Endothelial cell of umbilical vein (primary cell): Measurements from ENCODE around the gene KCP. TPM values are rescaled to one million over a fixed set of nuclear protein-coding genes. Genes with fewer than 3 reads are reported as not detected.

Experiments
- BruUV-seq: library from RNA; stranded (reverse); fragments of 400-500 nt; replicated peaks from 2 replicates; lab custom pipeline; 2021; lab: Mats Ljungman, UMichigan
- CTCF ChIA-PET: fragments of 300-600, 350-600 bp; sonication (Branson Sonifier 250); formaldehyde crosslinking; loops from one replicate; lab custom pipeline; 2021; ENCODE audit warnings: antibody characterized with exemption, inconsistent platforms; lab: Charles Lee
- POLR2A ChIA-PET: fragments of 300-600, 350-600 bp; sonication (Branson Sonifier 250); formaldehyde crosslinking; loops from one replicate; lab custom pipeline; 2021; ENCODE audit warnings: antibody characterized with exemption, inconsistent platforms; lab: Charles Lee
- DNase-seq: peaks from one replicate; pipeline ENCODE4 v3.0.0-alpha.2; 2011; ENCODE audit warnings: low read depth, low spot score
- FAIRE-seq: peaks from 2 replicates; lab custom pipeline; 2011; peaks lifted over from hg19 to GRCh38; lab: Jason Lieb, UNC
- H2AFZ ChIP-seq: 2 replicates; pipeline ENCODE4 v1.6.0; 2012; ENCODE audit warnings: low read depth, low read length, control low read depth, inconsistent platforms
- H3K27ac ChIP-seq: 2 replicates; pipeline ENCODE4 v1.5.1; 2011; ENCODE audit warnings: low read depth, mild to moderate bottlenecking, control low read depth, low read length, moderate library complexity; ENCODE audit not compliant: insufficient read depth
- H3K27me3 ChIP-seq, 2 experiments: 2 replicates each; pipeline versions ENCODE4 v1.6.0 to v1.6.1; 2011; ENCODE audit warnings: low read length in 2 of 2, mixed read lengths in 1 of 2; ENCODE audit not compliant: control insufficient read depth in 2 of 2, insufficient read depth in 2 of 2
- H3K36me3 ChIP-seq, 2 experiments: 2 replicates in 1 of 2; 3 replicates in 1 of 2; pipeline ENCODE4 v1.5.1; 2011; ENCODE audit warnings: low read length in 2 of 2, mild to moderate bottlenecking in 1 of 2, moderate library complexity in 1 of 2; ENCODE audit not compliant: control insufficient read depth in 2 of 2, insufficient read depth in 2 of 2; ENCODE audit errors: extremely low read depth in 1 of 2
- H3K4me1 ChIP-seq: 3 replicates; pipeline ENCODE4 v1.5.1; 2011; ENCODE audit warnings: mild to moderate bottlenecking, low read length; ENCODE audit not compliant: control insufficient read depth, insufficient read depth; ENCODE audit errors: extremely low read depth
- H3K4me2 ChIP-seq: 2 replicates; pipeline ENCODE4 v1.6.1; 2011; ENCODE audit warnings: low read length, control low read depth, mixed read lengths; ENCODE audit not compliant: insufficient read depth
- H3K4me3 ChIP-seq, 3 experiments: fragments of 200-600 bp in 1 of 3; sonication (generic), shearing (Covaris generic) in 1 of 3; replicated peaks in 1 of 3; 2 replicates each; pipeline ENCODE4 v1.5.1; 2011 to 2016; ENCODE audit warnings: control low read depth in 3 of 3, low read length in 3 of 3, mild to moderate bottlenecking in 2 of 3, inconsistent platforms in 1 of 3, low read depth in 1 of 3, moderate library complexity in 1 of 3; ENCODE audit not compliant: insufficient read depth in 1 of 3
- H3K79me2 ChIP-seq: 2 replicates; pipeline ENCODE4 v1.6.0; 2012; ENCODE audit warnings: low read length, inconsistent platforms; ENCODE audit not compliant: control insufficient read depth, insufficient read depth
- H3K9ac ChIP-seq: replicated peaks from 2 replicates; pipeline ENCODE3; 2011; ENCODE audit warnings: low read length, control low read depth; ENCODE audit not compliant: insufficient read depth; ENCODE audit errors: extremely low read depth
- H3K9me1 ChIP-seq: replicated peaks from 3 replicates; pipeline ENCODE4 v1.6.0; 2011; ENCODE audit warnings: mild to moderate bottlenecking, low read length; ENCODE audit not compliant: control insufficient read depth, insufficient read depth; ENCODE audit errors: extremely low read depth
- H3K9me3 ChIP-seq: replicated peaks from 2 replicates; pipeline ENCODE4 v1.5.1; 2012; ENCODE audit warnings: low read length, inconsistent platforms; ENCODE audit not compliant: control insufficient read depth, insufficient read depth
- H4K20me1 ChIP-seq: replicated peaks from 2 replicates; pipeline ENCODE3; 2011; ENCODE audit warnings: mild to moderate bottlenecking, low read length; ENCODE audit not compliant: control insufficient read depth, insufficient read depth; ENCODE audit errors: extremely low read depth
- FOS ChIP-seq: IDR thresholded peaks from 2 replicates; pipeline ENCODE4 v1.6.1; 2011; ENCODE audit warnings: mild to moderate bottlenecking, low read length, moderate library complexity, borderline replicate concordance; ENCODE audit not compliant: insufficient read depth
- JUN ChIP-seq: IDR thresholded peaks from 2 replicates; pipeline ENCODE4 v1.6.1; 2011; ENCODE audit warnings: borderline replicate concordance, low read depth; ENCODE audit not compliant: insufficient read length, insufficient read depth
- MAX ChIP-seq: IDR thresholded peaks from 2 replicates; pipeline ENCODE4 v1.6.1; 2011; ENCODE audit not compliant: insufficient read depth, insufficient read length
- POLR2A ChIP-seq: IDR thresholded peaks from 2 replicates; pipeline ENCODE4 v1.6.1; 2012; ENCODE audit warnings: low read depth, mild to moderate bottlenecking, control low read depth, low read length
- POLR2AphosphoS5 ChIP-seq: IDR thresholded peaks from 2 replicates; pipeline ENCODE4 v1.6.1; 2012; ENCODE audit warnings: low read depth, mild to moderate bottlenecking, control low read depth, low read length, moderate library complexity; ENCODE audit not compliant: insufficient read depth
- dilution Hi-C: fragments of 300-500 bp; cut with MboI; formaldehyde crosslinking; loops from one replicate; pipeline ENCODE4 v1.15.0; 2019; ENCODE audit warnings: low sequenced_read_pairs; ENCODE audit not compliant: extremely low pct_ligation_motif_present
- intact Hi-C: fragments of 100-400 bp; cut with micrococcal nuclease; formaldehyde crosslinking; loops from one replicate; pipeline ENCODE4 v1.10.0; 2022
- polyA plus RNA-seq, 4 experiments: library from polyadenylated mRNA; depleted of rRNA in 3 of 4; stranded (reverse) in 3 of 4; unstranded in 1 of 4; fragments of >200 nt; gene quantifications; 2 replicates each; pipeline versions ENCODE4 v1.2.1 to v1.2.3, GENCODE V29; 2011 to 2012; ENCODE audit warnings: missing spikeins in 1 of 4
- total RNA-seq: library from RNA; stranded (reverse); gene quantifications from 2 replicates; pipeline ENCODE4 v1.2.3, GENCODE V29; 2021

KCP gene
- total and polyA plus RNA-seq, 2 donors (not counting 3 experiments of a cell fraction or from before 2014, with no cell fraction given): not detected

- intact Hi-C loops: no loop called here
These were observed 79.1 kb downstream of the KCP start for GRCh38 chr7:128831178-128831993.

GRCh38 chr7:128830231-128831177 is 80.0 kb downstream of the KCP start, which contains the start of gene FLNC:
Gene FLNC (plus strand): TSS chr7:128830406. CDS start chr7:128830638, 232 bp downstream.
- FAIRE-seq (peak; percentile 78), DNase-seq (peak; percentile 68)
- no peaks in the 10 kb centered on the region for H3K9me3 ChIP-seq
- intact Hi-C loops: no loop called here
- peak within 1 kb of the TSS; percentile 54 to 73 (median 69) for H3K4me3 ChIP-seq
- ChIA-PET CTCF (interaction anchor here (1.2 to 4.3 kb wide), 5 partner anchors 10 to 403 kb away, joined by 3 to 48 read pairs (median 4); partner anchors contain the start of gene ATP6V1F), POLR2A (interaction anchor here (1.3 kb wide), 1 partner anchor 91 kb away, joined by 7 read pairs; the partner anchor contains the start of gene CALU)
- peak within 1 kb of the TSS; percentile 79 for H3K4me2 ChIP-seq
- peaks cover 42% of the 10 kb centered on the region for H3K4me1 ChIP-seq
- H3K9ac ChIP-seq: peak within 1 kb of the TSS; percentile 69
- H2AFZ ChIP-seq: peak within 1 kb of the TSS; percentile 64
- no peaks in the 10 kb centered on the region for H3K27me3 ChIP-seq
- H3K9me1 ChIP-seq: no peaks in the 10 kb centered on the region
- TF ChIP-seq POLR2AphosphoS5 (peak; percentile 72), MAX (no peak), POLR2A (peak; percentile 23), FOS (no peak)
- BruUV-seq: TSS peak; percentile 98
- no peaks in the 10 kb centered on the region for H4K20me1 ChIP-seq
- peaks cover 0 to 6% of the 10 kb centered on the region in 2 experiments for H3K36me3 ChIP-seq
- peak within 1 kb of the TSS; percentile 49 for H3K27ac ChIP-seq
- peaks cover 29% of the 10 kb centered on the region for H3K79me2 ChIP-seq
- dilution Hi-C loops: no loop called here

More at GRCh38 chr7:128831178-128831993, 79.1 kb downstream of the KCP start:
- Histone ChIP-seq H3K9ac (peak overlapping the region; percentile 67), H2AFZ (peak overlapping the region; percentile 64), H3K9me3 (no peaks in the 10 kb centered on the region), H3K79me2 (peaks cover 29% of the 10 kb centered on the region), H3K36me3 (peaks cover 2 to 13% of the 10 kb centered on the region in 2 experiments), H3K27ac (peak overlapping the region; percentile 49), H3K4me1 (peaks cover 42% of the 10 kb centered on the region), H3K4me2 (peak overlapping the region; percentile 79), H4K20me1 (no peaks in the 10 kb centered on the region), H3K9me1 (no peaks in the 10 kb centered on the region), H3K27me3 (no peaks in the 10 kb centered on the region), H3K4me3 (peak overlapping the region; percentile 54 to 73 (median 63))
- FAIRE-seq (no peak), DNase-seq (peak; percentile 65)
- TF ChIP-seq JUN: no peak
- ChIA-PET CTCF (interaction anchor here (0.8 to 4.3 kb wide), 7 partner anchors 8 to 404 kb away, joined by 3 to 48 read pairs (median 4); partner anchors contain the start of gene ATP6V1F), POLR2A (interaction anchor here (1.3 kb wide), 1 partner anchor 92 kb away, joined by 7 read pairs; the partner anchor contains the start of gene CALU)
- dilution Hi-C loops: no loop called here
- no TSS peak for BruUV-seq
